Stimulated activated CD4-positive, alpha-beta T cell treated with anti-CD3 and anti-CD28 coated beads, Interleukin-2, amount 100 ng/mL, for 48 hours (primary cell): ENCODE results near the gene LTBP2.

Experiments used
- DNase-seq, 2 donors: peaks; one replicate each; pipeline ENCODE4 v3.0.0-alpha.2; 2020

Gene LTBP2

DNA sequence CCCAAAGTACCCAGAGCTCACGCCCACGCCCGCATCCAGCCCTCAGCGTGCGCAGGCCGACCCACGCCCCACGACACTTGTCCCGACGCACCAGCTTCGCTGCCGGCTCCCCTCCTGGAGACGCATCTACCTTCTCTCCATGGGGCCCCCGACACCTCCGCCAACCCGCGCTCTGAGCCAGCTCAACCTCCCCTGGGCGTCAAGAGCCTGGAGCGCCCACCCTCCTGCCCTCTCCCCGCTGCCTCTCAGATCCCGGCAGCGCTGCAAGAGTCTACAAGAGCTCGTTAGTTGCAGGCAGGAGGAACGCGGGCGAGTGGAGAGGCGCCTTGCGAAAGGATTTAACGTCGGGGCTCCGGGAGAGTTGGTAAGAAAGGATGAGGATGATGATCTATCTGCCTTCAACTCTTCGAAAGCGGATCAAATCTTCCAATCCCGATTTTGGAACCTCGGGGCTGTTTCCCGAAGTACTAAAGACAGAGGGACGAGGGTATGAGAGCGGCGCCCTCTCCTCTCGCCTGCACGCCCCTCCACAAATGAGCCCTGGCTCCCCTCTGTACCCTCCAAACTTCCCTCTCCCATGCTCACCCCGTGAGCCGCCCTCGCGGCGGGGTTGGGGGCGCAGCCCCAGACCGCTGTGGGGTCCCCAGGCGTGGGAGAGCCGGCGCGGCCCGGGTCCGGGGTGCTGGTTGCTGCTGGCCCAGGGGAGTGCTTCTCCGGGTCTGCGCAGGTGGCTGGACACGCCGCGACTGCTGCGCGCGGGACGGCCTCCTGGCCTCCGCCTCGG, 979 bp downstream of the LTBP2 start:
- no peak for DNase-seq

- no peak for DNase-seq
Measured at GRCh38 chr14:74610199-74610865, 1.7 kb downstream of the LTBP2 start.

DNA sequence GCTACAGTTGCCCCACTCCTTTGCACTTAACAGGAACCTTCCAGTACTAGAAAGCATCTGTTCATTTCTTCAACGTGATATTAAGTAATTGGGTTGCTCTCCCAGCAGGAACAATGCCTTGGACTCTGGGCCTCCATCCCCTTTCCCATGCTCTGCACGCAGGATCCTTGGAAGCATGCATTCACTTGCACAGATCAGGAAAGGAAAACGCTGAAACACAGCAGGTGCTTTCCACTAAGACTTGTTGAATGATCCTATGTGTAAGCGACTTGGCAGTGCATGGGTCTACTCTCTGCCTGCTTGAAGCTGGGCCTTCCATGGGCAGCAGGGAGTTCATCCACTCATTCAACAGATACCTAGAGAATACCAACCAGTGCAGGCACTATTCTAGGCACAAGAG, 2.3 kb downstream of the LTBP2 start:
- no peak for DNase-seq

DNA sequence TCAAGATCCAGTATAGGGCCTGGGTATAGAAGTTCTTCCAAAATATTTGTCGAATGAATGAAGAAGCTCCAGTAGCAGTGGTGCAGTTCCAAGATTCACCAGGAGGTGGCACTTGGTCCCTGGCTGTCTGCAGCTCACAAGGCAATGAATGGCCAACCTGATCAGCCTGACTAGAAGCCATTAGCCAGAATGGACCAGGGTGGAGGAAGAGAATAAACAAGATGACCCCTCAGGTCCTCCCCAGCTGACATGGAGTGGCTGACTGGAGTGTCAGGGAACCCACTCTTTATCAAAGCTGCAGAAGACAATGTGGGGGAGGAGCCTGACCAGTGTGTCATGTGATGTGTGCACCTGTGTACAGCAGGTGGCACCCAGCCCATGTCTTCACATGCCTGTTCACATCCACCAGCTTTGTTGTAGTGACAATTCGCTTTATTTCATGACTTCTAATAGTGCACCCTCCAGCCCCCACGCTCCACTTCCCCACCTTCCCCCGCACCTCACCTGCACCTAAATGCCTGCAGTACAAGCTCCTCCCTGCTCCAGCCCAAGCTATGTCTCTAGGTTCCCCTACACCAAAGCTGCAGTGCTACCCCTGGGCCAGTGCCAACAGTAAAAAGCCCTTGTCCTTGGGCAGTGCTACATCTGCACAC, 3.0 kb downstream of the LTBP2 start:
- DNase-seq: peak; percentile 91 to 93

GRCh38 chr14:74606727-74607126, 5.3 kb downstream of the LTBP2 start:
- DNase-seq: no peak

GRCh38 chr14:74605531-74606223, 6.4 kb downstream of the LTBP2 start:
- no peak for DNase-seq

GRCh38 chr14:74604911-74605310, 7.1 kb downstream of the LTBP2 start:
- DNase-seq: no peak

GRCh38 chr14:74604157-74604556, 7.9 kb downstream of the LTBP2 start:
- DNase-seq: no peak

DNA sequence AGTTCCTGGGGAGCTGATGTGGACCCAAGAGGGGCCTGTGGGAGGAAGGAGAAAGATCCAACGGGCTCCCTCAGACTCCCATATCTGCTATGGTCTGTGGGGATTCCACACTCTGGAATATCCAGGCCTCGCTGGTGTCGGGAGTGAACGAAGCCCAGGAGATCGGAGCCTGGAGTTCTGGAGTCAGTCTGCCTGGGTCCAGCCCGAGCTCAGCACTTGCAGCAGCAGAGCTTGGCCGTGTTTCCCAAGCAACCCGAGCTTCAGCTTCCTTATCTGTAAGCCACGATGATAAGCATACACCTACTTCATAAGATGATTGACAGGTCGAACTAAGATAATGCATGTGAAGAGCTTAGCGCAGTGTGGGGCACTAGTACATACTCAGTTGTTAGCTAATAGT, 10.1 kb downstream of the LTBP2 start:
- no peak for DNase-seq

DNA sequence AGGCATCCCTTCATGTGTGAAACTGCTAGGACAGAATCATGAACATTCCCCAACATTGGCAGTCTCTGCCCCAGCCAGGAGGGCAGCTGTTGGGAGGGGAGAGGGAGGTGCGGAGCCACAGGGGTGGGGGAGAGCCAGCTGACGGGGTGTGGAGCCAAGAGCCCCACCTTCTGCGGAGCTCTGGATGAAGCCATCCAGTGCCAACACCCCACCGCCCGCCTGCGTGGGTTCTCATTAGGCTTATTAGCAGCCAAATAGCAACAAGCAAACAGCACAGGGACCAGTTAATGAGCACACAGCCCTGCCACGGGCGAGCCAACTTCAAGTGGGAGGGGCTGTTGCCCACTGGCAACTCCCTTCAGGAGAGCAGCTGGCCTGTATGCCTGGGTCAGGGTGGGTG, 12.1 kb downstream of the LTBP2 start:
- DNase-seq: no peak

GRCh38 chr14:74599321-74599761, 12.7 kb downstream of the LTBP2 start:
- no peak for DNase-seq

DNA sequence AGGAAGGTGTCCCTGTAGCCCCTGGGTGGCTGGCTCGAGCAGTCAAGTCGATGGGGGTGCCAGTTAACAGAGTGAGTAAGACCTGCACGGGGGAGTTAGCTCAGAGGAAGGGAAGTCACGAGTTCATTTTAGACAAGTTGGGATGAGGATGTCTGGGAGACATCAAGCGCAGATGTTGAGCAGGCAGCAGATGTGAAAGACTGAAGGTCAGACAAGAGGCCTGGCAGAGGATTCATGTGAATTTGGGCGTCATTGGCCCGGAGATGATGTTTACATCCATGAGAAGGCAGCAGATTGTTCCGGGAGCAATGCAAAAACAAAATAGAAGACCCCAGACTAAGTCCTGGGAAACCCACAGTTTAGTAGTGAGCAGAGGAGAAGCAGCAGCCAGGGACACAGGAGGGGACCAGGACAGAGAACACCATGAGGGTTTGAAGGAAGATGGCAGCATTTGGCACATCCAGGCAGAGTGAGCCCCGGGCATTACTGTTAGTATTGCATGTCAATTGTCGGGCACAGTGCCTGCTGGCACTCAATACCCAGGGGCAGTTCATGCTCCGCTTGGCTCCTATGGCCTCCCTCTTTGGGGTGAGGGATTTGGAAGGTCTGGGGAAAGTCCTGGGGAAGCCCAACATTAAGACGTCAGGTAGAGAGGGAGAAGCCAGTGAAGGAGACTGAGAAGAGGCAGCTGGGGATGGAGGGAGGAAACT, 15.1 kb downstream of the LTBP2 start:
- DNase-seq: no peak

DNA sequence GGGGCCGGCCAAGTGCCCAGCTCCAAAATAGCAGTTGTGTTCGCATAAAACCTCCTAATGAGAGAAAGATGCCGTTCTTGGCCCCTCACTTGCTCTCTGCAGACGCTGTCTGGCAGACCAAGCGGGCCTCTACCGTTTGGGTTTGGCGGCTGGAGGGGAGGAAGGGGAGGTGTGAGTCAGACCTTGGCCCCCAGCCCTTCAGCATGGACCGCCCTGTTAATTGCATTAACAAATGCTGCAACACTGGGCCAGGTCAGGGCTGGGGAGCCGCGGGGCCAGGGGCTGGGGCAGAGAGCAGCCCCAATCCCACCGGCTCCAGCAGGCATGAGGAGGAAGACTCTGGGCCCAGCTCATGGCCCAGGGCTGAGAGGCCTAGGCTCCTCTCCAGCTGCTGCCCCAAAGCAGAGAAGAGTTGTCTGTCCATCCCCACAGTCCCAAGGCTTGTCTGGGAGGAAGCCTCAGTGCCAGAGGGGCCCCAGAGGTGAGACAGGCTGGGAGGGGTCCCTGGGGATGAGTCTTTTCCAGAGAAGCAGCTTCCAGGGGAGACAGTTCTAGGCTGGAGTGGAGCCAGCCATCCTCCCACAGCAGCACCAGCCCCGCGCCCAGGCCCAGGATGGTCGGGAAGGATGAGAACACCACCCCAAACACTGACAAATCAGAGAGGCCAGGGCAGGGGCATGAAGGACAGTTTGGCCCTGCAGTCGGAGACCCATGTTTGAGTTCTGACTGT, 16.9 kb downstream of the LTBP2 start:
- DNase-seq: no peak

- DNase-seq: no peak
Measured at GRCh38 chr14:74594606-74595005, 17.4 kb downstream of the LTBP2 start.

GRCh38 chr14:74594029-74594428, 18.0 kb downstream of the LTBP2 start:
- DNase-seq: no peak

DNA sequence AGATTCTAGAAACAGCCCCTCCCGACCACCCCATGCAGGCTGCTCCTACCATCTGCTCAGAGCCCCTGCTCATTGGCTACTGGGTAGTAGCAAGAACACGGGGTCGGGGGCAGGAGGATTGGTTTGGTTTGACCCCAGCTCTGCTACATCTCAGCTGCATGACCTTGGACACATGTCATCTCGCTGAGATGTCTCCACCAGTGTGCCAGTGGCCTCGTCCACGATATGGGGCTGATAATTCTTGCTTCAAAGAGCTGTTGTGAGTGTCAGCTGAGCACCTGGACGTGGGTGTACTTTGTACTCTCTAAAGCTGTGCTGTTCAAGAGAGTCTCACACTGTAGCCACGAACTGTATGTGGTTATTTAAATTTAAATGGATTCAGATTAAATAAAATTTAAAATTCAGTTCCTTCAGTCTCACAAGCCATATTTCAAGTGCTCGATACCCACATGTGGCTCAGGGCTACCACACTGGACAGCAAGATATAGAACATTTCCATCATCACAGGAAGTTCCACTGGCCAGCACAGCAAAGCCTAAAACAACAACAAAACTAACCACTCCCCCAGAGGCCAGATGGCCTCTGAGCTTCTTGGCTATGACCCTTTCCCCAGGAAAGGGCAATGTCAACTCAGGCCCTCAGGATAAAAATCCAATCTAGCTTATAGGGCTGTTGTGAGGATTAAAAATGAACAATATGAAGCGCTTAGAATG, 18.6 kb downstream of the LTBP2 start:
- no peak for DNase-seq

- DNase-seq: no peak
Measured at GRCh38 chr14:74592476-74593201, 19.4 kb downstream of the LTBP2 start.

GRCh38 chr14:74591899-74592298, 20.1 kb downstream of the LTBP2 start:
- no peak for DNase-seq

DNA sequence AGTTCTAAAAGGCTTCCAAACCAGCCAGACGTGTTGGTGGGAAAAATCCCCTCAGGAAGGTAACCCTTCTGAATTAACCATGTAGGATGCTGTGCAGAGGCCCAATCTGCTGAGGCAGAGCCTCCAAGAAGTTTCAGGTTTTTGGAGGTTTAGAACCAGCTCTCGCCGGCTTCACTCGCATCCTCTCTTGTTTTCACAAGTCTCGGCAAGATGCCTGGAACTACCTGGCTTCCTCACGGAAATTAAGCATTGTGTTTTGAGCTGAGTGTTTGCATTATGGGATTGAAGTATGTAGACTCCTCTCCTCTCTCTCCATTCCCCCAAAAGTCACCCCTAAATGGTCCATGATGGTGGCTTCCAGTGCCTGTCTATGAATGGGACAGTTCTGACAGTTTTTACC, 20.6 kb downstream of the LTBP2 start:
- no peak for DNase-seq

- DNase-seq: no peak
Measured at GRCh38 chr14:74589291-74589879, 22.7 kb downstream of the LTBP2 start.
